ENCODE results near the gene GPS1.

Gene GPS1

DNA sequence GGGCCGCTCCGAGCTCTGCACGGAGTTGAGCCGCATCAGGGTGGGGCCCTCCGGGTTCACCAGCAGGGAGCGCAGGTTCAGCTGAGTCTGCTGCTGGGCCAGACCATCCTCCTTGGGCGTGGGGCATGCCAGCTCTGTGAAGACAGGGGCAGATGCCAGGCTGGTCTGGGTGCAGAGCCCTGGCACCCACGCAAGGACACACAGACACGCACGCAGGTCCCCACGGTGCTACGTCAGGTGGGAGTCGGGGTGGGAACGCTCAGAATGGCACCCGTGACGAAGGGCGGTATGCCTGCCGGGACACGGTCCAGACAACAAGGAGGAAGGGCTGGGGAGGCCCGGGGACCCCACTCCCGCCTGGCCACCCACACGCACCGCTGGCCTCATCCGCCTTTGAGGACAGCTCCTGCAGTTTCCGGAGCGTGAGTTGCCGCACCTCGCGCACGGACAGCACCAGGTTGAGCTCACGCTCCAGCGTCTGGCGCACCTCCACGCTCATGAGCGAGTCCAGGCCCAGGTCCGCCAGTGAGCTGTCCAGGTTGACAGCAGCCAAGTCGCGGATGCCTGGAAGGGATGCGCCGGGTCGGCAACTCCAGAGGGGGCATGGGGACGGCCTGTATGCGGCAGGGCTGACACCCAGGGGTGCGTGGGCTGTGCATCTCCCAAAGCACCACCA, 29.2 kb downstream of the GPS1 start:
- no peaks in the 10 kb centered on the region for H3K36me3 ChIP-seq (ENCODE audit: low read length)
- H4K20me1 ChIP-seq (ENCODE audit: low read depth, low read length), result no peaks in the 10 kb centered on the region
- no peaks in the 10 kb centered on the region for H3K79me2 ChIP-seq (ENCODE audit: insufficient read depth, low read length)
- H3K27me3 ChIP-seq (ENCODE audit: low read length), result no peaks in the 10 kb centered on the region
- H2AFZ ChIP-seq (ENCODE audit: low read depth, low read length, severe bottlenecking), result no peak overlapping the region
- H3K4me3 ChIP-seq (ENCODE audit: insufficient read depth, low read length, poor library complexity, severe bottlenecking), result no peak overlapping the region
- no peaks in the 10 kb centered on the region for H3K9me2 ChIP-seq (replicated peaks; ENCODE audit: insufficient read depth, low read length)
- H3K9ac ChIP-seq (ENCODE audit: low read length), result no peak overlapping the region
- H3F3A ChIP-seq (ENCODE audit: insufficient read depth), result peaks cover 9% of the 10 kb centered on the region; the same call in 1 of the 2 replicates
- no peaks in the 10 kb centered on the region for H3K9me3 ChIP-seq (ENCODE audit: insufficient read depth, low read length)
- no peak overlapping the region for H3K27ac ChIP-seq (ENCODE audit: low read depth, low read length)
- no peak overlapping the region for H3K4me2 ChIP-seq (ENCODE audit: low read depth, low read length, poor library complexity, severe bottlenecking)
- TF ChIP-seq, protein P1, sequence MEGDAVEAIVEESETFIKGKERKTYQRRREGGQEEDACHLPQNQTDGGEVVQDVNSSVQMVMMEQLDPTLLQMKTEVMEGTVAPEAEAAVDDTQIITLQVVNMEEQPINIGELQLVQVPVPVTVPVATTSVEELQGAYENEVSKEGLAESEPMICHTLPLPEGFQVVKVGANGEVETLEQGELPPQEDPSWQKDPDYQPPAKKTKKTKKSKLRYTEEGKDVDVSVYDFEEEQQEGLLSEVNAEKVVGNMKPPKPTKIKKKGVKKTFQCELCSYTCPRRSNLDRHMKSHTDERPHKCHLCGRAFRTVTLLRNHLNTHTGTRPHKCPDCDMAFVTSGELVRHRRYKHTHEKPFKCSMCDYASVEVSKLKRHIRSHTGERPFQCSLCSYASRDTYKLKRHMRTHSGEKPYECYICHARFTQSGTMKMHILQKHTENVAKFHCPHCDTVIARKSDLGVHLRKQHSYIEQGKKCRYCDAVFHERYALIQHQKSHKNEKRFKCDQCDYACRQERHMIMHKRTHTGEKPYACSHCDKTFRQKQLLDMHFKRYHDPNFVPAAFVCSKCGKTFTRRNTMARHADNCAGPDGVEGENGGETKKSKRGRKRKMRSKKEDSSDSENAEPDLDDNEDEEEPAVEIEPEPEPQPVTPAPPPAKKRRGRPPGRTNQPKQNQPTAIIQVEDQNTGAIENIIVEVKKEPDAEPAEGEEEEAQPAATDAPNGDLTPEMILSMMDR (IDR thresholded peaks at IDR 0.05; ENCODE audit: insufficient read depth, low read length, poor library complexity, severe bottlenecking), result no peak
- no peak for TF ChIP-seq EZH2phosphoT487 (conservative IDR thresholded peaks at IDR 0.05; ENCODE audit: low read length)

DNA sequence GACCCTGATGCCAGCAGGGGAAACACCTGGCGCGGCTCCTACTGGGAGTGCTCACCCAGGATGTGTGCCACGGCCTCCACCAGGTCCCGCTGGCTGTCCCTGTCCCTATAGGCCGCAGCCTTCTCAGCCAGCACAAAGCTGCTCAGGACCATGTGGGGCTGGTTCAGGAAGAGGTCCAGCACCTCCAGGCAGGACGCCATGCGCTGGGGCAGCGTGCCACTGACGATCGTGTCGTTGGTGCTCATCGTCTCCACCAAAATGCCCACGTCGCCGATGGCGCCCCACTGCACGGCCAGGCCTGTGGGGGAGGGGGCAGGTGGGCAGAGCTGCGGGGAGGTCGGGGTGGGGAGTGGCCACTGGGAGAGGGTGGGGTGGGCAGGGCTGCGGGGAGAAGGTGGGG, 29.8 kb downstream of the GPS1 start:
- Histone ChIP-seq H2AFZ (ENCODE audit: low read depth, low read length, severe bottlenecking) (no peak overlapping the region), H3K27me3 (ENCODE audit: low read length) (no peaks in the 10 kb centered on the region), H3K9me3 (ENCODE audit: insufficient read depth, low read length) (no peaks in the 10 kb centered on the region), H3K4me2 (ENCODE audit: low read depth, low read length, poor library complexity, severe bottlenecking) (no peak overlapping the region), H3K9ac (ENCODE audit: low read length) (no peak overlapping the region), H3K4me3 (ENCODE audit: insufficient read depth, low read length, poor library complexity, severe bottlenecking) (no peak overlapping the region), H3K36me3 (ENCODE audit: low read length) (no peaks in the 10 kb centered on the region), H3K27ac (ENCODE audit: low read depth, low read length) (no peak overlapping the region), H3F3A (ENCODE audit: insufficient read depth) (peaks cover 5% of the 10 kb centered on the region; the same call in 1 of the 2 replicates), H3K79me2 (ENCODE audit: insufficient read depth, low read length) (no peaks in the 10 kb centered on the region), H3K9me2 (replicated peaks; ENCODE audit: insufficient read depth, low read length) (no peaks in the 10 kb centered on the region), H4K20me1 (ENCODE audit: low read depth, low read length) (no peaks in the 10 kb centered on the region)
- TF ChIP-seq, protein P1 (IDR thresholded peaks at IDR 0.05; ENCODE audit: insufficient read depth, low read length, poor library complexity, severe bottlenecking), result no peak
- no peak for TF ChIP-seq EZH2phosphoT487 (conservative IDR thresholded peaks at IDR 0.05; ENCODE audit: low read length)

DNA sequence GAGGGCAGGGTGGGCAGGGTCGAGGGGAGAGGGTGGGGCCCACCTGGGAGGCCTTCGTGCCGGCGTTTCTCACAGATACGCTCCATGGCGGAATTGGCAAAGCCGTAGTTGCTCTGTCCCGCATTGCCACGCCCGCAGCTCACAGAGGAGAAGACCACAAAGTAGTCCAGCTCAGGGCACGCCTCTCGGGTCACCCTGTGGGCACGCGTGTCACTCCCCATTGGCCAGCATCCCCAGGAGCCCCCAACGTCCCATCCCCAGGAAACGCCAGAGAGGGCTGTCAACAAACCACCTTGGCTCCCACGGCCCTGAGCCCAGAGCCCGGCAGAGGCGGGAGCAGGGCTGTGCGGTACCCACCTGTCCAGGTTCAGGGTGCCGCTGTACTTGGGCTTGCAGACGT, 30.3 kb downstream of the GPS1 start:
- Histone ChIP-seq H3K9me3 (ENCODE audit: insufficient read depth, low read length) (no peaks in the 10 kb centered on the region), H3K9ac (ENCODE audit: low read length) (no peak overlapping the region), H3K9me2 (replicated peaks; ENCODE audit: insufficient read depth, low read length) (no peaks in the 10 kb centered on the region), H3F3A (ENCODE audit: insufficient read depth) (peaks cover 1% of the 10 kb centered on the region; the same call in 1 of the 2 replicates), H3K79me2 (ENCODE audit: insufficient read depth, low read length) (no peaks in the 10 kb centered on the region), H3K4me3 (ENCODE audit: insufficient read depth, low read length, poor library complexity, severe bottlenecking) (no peak overlapping the region), H4K20me1 (ENCODE audit: low read depth, low read length) (no peaks in the 10 kb centered on the region), H3K27ac (ENCODE audit: low read depth, low read length) (no peak overlapping the region), H3K27me3 (ENCODE audit: low read length) (no peaks in the 10 kb centered on the region), H3K4me2 (ENCODE audit: low read depth, low read length, poor library complexity, severe bottlenecking) (no peak overlapping the region), H3K36me3 (ENCODE audit: low read length) (no peaks in the 10 kb centered on the region), H2AFZ (ENCODE audit: low read depth, low read length, severe bottlenecking) (no peak overlapping the region)
- TF ChIP-seq EZH2phosphoT487 (conservative IDR thresholded peaks at IDR 0.05; ENCODE audit: low read length), result no peak
- TF ChIP-seq, protein P1 (IDR thresholded peaks at IDR 0.05; ENCODE audit: insufficient read depth, low read length, poor library complexity, severe bottlenecking), result no peak
